Measurements from ENCODE around the gene ASIC4.

- TF ChIP-seq POLR2A (IDR thresholded peaks at IDR 0.05), result no peak
- no peak for TF ChIP-seq CTCF (IDR thresholded peaks at IDR 0.05)
Measured at GRCh38 chr2:219537657-219538488, 23.6 kb downstream of the ASIC4 start.

All from adrenal gland (tissue), 5 donors.